Adrenal gland (tissue), 5 donors: ENCODE results near the gene CTU1.

ENCODE experiments used
- POLR2A ChIP-seq, 2 donors: fragments of 450-650 bp; IDR thresholded peaks; one replicate each; pipeline ENCODE4 v1.6.1; 2017; ENCODE audit warnings: antibody characterized with exemption in 2 of 2, mild to moderate bottlenecking in 2 of 2, moderate library complexity in 1 of 2
- TF ChIP-seq, protein P1 (sequence below), 6 experiments: fragments of 450-650 bp in 4 of 6; fragments of 200-600 bp in 2 of 6; sonication (generic) in 1 of 6; IDR thresholded peaks; 1 replicate in 5 of 6; 2 replicates in 1 of 6; pipeline versions ENCODE4 v1.5.1 to v1.8.0; 2016 to 2021; ENCODE audit warnings: antibody characterized with exemption in 6 of 6, mild to moderate bottlenecking in 2 of 6, moderate library complexity in 1 of 6
- donor health status: DM: no; HTN: no; CAD: no.

DNA sequence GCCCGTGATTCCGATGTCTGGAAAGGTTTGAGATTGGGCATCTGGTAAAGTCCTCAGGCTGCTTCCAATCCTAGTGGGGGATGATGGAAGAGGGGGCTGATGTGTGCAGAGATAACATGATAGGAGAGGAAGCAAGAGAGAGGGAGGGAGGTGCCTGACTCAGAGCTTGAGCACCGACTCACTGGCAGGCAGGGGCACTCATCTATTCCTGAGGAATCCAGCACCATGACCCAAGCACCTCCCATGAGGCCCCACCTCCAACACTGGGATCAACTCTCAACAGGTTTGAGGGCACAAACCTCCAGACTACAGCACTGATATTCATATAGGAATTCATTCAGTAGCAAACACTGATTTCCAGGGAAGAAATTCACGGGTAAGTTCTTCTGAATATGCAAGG, 10.9 kb upstream of the CTU1 start:
- TF ChIP-seq, protein P1, sequence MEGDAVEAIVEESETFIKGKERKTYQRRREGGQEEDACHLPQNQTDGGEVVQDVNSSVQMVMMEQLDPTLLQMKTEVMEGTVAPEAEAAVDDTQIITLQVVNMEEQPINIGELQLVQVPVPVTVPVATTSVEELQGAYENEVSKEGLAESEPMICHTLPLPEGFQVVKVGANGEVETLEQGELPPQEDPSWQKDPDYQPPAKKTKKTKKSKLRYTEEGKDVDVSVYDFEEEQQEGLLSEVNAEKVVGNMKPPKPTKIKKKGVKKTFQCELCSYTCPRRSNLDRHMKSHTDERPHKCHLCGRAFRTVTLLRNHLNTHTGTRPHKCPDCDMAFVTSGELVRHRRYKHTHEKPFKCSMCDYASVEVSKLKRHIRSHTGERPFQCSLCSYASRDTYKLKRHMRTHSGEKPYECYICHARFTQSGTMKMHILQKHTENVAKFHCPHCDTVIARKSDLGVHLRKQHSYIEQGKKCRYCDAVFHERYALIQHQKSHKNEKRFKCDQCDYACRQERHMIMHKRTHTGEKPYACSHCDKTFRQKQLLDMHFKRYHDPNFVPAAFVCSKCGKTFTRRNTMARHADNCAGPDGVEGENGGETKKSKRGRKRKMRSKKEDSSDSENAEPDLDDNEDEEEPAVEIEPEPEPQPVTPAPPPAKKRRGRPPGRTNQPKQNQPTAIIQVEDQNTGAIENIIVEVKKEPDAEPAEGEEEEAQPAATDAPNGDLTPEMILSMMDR (IDR thresholded peaks at IDR 0.05) = no peak
- no peak for TF ChIP-seq POLR2A (IDR thresholded peaks at IDR 0.05)
